HCT116 (cell line): Measurements from ENCODE around the gene ATP2C1.

ENCODE experiments used
- ATF3 ChIP-seq: IDR thresholded peaks from 2 replicates; pipeline ENCODE4 v1.6.1; 2012
- CEBPB ChIP-seq: IDR thresholded peaks from 2 replicates; pipeline ENCODE4 v1.6.1; 2012; ENCODE audit warnings: low read depth
- CTCF ChIP-seq, 3 experiments: fragments of 200-600 bp in 1 of 3; sonication (generic) in 1 of 3; IDR thresholded peaks in 2 of 3; conservative IDR thresholded peaks in 1 of 3; 2 replicates each; pipeline ENCODE4 v1.5.1; 2012 to 2017; ENCODE audit warnings: low read depth in 2 of 3, low read length in 2 of 3, antibody characterized with exemption in 1 of 3, borderline replicate concordance in 1 of 3, control low read depth in 1 of 3, mild to moderate bottlenecking in 1 of 3, mixed read lengths in 1 of 3, mixed run types in 1 of 3, moderate library complexity in 1 of 3; ENCODE audit not compliant: insufficient read depth in 1 of 3
- EZH2 ChIP-seq: fragments of 200-600 bp; sonication (generic); IDR thresholded peaks from 2 replicates; pipeline ENCODE4 v1.6.1; 2017; ENCODE audit warnings: antibody characterized with exemption, mixed run types
- EZH2phosphoT487 ChIP-seq: fragments of 200-600 bp; IDR thresholded peaks from 2 replicates; pipeline ENCODE4 v1.6.1; 2018; ENCODE audit warnings: antibody characterized with exemption, borderline replicate concordance
- POLR2A ChIP-seq: IDR thresholded peaks from 2 replicates; pipeline ENCODE4 v1.7.0; 2011; ENCODE audit warnings: borderline replicate concordance; ENCODE audit not compliant: insufficient read depth, insufficient read length; ENCODE audit errors: extremely low read depth
- POLR2AphosphoS5 ChIP-seq: IDR thresholded peaks from 2 replicates; pipeline ENCODE4 v1.6.1; 2011; ENCODE audit warnings: mild to moderate bottlenecking, low read depth, low read length, moderate library complexity
- RAD21 ChIP-seq: IDR thresholded peaks from 2 replicates; pipeline ENCODE4 v1.6.1; 2012; ENCODE audit warnings: low read depth, mild to moderate bottlenecking
- SIN3A ChIP-seq: IDR thresholded peaks from 2 replicates; pipeline ENCODE4 v1.6.1; 2012; ENCODE audit warnings: low read depth
- YY1 ChIP-seq: IDR thresholded peaks from 2 replicates; pipeline ENCODE4 v1.6.1; 2011; ENCODE audit warnings: low read length, low read depth, moderate library complexity, mild to moderate bottlenecking; ENCODE audit not compliant: insufficient replicate concordance; ENCODE audit errors: extremely low read depth
- ZNF274 ChIP-seq: fragments of 200-500 bp; sonication (Bioruptor generic); IDR thresholded peaks from 2 replicates; pipeline ENCODE4 v1.6.1; 2014; ENCODE audit warnings: mild to moderate bottlenecking, low read depth, low read length, inconsistent platforms
- TF ChIP-seq, protein P1 (sequence below): IDR thresholded peaks from 2 replicates; pipeline ENCODE4 v1.6.1; 2011; ENCODE audit warnings: mild to moderate bottlenecking, low read length, moderate library complexity; ENCODE audit not compliant: insufficient replicate concordance; ENCODE audit errors: extremely low read depth
- TF ChIP-seq, protein P2 (sequence below): IDR thresholded peaks from 2 replicates; pipeline ENCODE4 v1.6.1; 2012; ENCODE audit warnings: low read depth

DNA sequence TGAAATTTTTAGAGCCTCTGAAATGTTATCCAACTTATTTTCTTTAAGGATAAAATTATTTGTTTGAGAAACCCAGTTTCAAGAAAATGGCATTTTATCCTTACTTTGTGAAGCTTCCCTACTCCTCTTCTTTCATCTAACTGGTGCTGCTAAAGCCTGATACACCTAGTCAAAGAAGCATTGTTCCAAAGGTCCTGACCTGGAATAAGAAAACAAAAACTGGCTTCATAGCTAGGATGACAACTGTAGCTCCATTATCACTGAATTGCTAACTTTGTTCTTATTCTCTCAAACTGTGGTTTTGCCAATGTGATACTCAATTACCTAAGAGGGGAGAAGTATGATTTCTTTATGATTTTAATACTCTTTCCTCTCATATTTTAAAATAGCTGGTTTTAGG is 27.6 kb upstream of the ATP2C1 start:
- TF ChIP-seq CTCF (IDR thresholded peaks at IDR 0.05 in 2 of 3, conservative IDR thresholded peaks at IDR 0.05 in 1 of 3; ENCODE audit: borderline replicate concordance in 1 of 3, insufficient read depth in 1 of 3, low read depth in 2 of 3, low read length in 2 of 3) (no peak), CEBPB (no peak), ZNF274 (no peak), EZH2 (no peak), POLR2A (no peak), EZH2phosphoT487 (no peak), YY1 (no peak), POLR2AphosphoS5 (no peak), SIN3A (no peak), ATF3 (no peak), RAD21 (no peak)
- TF ChIP-seq, protein P1, sequence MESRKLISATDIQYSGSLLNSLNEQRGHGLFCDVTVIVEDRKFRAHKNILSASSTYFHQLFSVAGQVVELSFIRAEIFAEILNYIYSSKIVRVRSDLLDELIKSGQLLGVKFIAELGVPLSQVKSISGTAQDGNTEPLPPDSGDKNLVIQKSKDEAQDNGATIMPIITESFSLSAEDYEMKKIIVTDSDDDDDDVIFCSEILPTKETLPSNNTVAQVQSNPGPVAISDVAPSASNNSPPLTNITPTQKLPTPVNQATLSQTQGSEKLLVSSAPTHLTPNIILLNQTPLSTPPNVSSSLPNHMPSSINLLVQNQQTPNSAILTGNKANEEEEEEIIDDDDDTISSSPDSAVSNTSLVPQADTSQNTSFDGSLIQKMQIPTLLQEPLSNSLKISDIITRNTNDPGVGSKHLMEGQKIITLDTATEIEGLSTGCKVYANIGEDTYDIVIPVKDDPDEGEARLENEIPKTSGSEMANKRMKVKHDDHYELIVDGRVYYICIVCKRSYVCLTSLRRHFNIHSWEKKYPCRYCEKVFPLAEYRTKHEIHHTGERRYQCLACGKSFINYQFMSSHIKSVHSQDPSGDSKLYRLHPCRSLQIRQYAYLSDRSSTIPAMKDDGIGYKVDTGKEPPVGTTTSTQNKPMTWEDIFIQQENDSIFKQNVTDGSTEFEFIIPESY: no peak
- TF ChIP-seq, protein P2, sequence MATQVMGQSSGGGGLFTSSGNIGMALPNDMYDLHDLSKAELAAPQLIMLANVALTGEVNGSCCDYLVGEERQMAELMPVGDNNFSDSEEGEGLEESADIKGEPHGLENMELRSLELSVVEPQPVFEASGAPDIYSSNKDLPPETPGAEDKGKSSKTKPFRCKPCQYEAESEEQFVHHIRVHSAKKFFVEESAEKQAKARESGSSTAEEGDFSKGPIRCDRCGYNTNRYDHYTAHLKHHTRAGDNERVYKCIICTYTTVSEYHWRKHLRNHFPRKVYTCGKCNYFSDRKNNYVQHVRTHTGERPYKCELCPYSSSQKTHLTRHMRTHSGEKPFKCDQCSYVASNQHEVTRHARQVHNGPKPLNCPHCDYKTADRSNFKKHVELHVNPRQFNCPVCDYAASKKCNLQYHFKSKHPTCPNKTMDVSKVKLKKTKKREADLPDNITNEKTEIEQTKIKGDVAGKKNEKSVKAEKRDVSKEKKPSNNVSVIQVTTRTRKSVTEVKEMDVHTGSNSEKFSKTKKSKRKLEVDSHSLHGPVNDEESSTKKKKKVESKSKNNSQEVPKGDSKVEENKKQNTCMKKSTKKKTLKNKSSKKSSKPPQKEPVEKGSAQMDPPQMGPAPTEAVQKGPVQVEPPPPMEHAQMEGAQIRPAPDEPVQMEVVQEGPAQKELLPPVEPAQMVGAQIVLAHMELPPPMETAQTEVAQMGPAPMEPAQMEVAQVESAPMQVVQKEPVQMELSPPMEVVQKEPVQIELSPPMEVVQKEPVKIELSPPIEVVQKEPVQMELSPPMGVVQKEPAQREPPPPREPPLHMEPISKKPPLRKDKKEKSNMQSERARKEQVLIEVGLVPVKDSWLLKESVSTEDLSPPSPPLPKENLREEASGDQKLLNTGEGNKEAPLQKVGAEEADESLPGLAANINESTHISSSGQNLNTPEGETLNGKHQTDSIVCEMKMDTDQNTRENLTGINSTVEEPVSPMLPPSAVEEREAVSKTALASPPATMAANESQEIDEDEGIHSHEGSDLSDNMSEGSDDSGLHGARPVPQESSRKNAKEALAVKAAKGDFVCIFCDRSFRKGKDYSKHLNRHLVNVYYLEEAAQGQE: no peak
